Measurements from ENCODE around the gene GATAD2B.

The GATAD2B gene

GRCh38 chr1:153860285-153860684 lies 62.5 kb downstream of the GATAD2B start:
- in situ Hi-C loops (cut with HindIII; ENCODE audit: low sequenced_read_pairs), result no loop called here
- no peak for DNase-seq (ENCODE audit: low read depth)
- no peak overlapping the region for H3K4me3 ChIP-seq (ENCODE audit: low read depth, low read length)
- TF ChIP-seq CTCF (IDR thresholded peaks at IDR 0.05; ENCODE audit: low read depth, low read length, missing control alignments), result no peak

- in situ Hi-C loops (cut with HindIII; ENCODE audit: low sequenced_read_pairs), result no loop called here
- no peak for DNase-seq (ENCODE audit: low read depth)
- H3K4me3 ChIP-seq (ENCODE audit: low read depth, low read length), result no peak overlapping the region
- no peak for TF ChIP-seq CTCF (IDR thresholded peaks at IDR 0.05; ENCODE audit: low read depth, low read length, missing control alignments)
Measured at GRCh38 chr1:153857505-153857904, 65.3 kb downstream of the GATAD2B start.

GRCh38 chr1:153856763-153857162 lies 66.0 kb downstream of the GATAD2B start:
- no peak overlapping the region for H3K4me3 ChIP-seq (ENCODE audit: low read depth, low read length)
- in situ Hi-C loops (cut with HindIII; ENCODE audit: low sequenced_read_pairs), result no loop called here
- DNase-seq (ENCODE audit: low read depth), result no peak
- no peak for TF ChIP-seq CTCF (IDR thresholded peaks at IDR 0.05; ENCODE audit: low read depth, low read length, missing control alignments)

GRCh38 chr1:153852170-153852569 lies 70.6 kb downstream of the GATAD2B start:
- no peak overlapping the region for H3K4me3 ChIP-seq (ENCODE audit: low read depth, low read length)
- no peak for DNase-seq (ENCODE audit: low read depth)
- no peak for TF ChIP-seq CTCF (IDR thresholded peaks at IDR 0.05; ENCODE audit: low read depth, low read length, missing control alignments)
- in situ Hi-C loops (cut with HindIII; ENCODE audit: low sequenced_read_pairs), result no loop called here

- no peak for DNase-seq (ENCODE audit: low read depth)
- no peak overlapping the region for H3K4me3 ChIP-seq (ENCODE audit: low read depth, low read length)
- TF ChIP-seq CTCF (IDR thresholded peaks at IDR 0.05; ENCODE audit: low read depth, low read length, missing control alignments), result no peak
- in situ Hi-C loops (cut with HindIII; ENCODE audit: low sequenced_read_pairs), result no loop called here
Measured at GRCh38 chr1:153849487-153850185, 73.1 kb downstream of the GATAD2B start.

- no peak for DNase-seq (ENCODE audit: low read depth)
- no peak overlapping the region for H3K4me3 ChIP-seq (ENCODE audit: low read depth, low read length)
- in situ Hi-C loops (cut with HindIII; ENCODE audit: low sequenced_read_pairs), result no loop called here
- no peak for TF ChIP-seq CTCF (IDR thresholded peaks at IDR 0.05; ENCODE audit: low read depth, low read length, missing control alignments)
Measured at GRCh38 chr1:153848805-153849204, 74.0 kb downstream of the GATAD2B start.
